ENCODE data around the gene SYT7. TPM values are rescaled to one million over a fixed set of nuclear protein-coding genes. Genes with fewer than 3 reads are reported as not detected.

Gene SYT7
- total RNA-seq, 1 donor from 2014 or later, result 4.1 TPM

DNA sequence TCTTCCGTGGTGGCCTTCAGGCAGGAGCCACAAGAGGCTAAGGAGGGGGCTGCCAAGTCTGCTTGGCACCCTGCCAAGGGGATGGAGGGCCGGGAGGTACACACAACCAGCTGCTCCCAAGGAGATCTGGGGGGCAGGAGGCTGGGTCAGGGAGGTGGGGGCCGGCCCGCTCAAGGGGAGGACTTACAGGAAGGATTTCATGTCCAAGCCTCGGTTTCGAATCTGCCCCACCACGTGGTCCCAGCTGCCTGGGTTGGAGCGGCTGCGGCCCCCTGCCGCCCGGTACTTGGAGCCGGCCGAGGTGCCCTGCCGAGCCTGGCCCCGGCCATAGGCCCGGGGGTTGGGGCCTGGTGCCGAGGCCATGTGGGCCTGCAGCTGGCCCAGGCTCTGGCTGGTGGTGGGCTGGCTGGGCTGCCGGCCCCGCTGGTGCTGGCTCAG lies 38.8 kb downstream of the SYT7 start:
- Mint-ChIP-seq H3K36me3 (ENCODE audit: low read depth) (no peaks in the 10 kb centered on the region), H3K4me1 (peaks cover 16% of the 10 kb centered on the region), H3K27me3 (ENCODE audit: low read depth) (peaks cover 14% of the 10 kb centered on the region), H3K27ac (ENCODE audit: unreplicated experiment) (peak overlapping the region; percentile 75), H3K4me3 (no peak overlapping the region), H3K9me3 (no peaks in the 10 kb centered on the region)
- DNase-seq (ENCODE audit: low read depth, low spot score), result no peak
- TF ChIP-seq, protein P1, sequence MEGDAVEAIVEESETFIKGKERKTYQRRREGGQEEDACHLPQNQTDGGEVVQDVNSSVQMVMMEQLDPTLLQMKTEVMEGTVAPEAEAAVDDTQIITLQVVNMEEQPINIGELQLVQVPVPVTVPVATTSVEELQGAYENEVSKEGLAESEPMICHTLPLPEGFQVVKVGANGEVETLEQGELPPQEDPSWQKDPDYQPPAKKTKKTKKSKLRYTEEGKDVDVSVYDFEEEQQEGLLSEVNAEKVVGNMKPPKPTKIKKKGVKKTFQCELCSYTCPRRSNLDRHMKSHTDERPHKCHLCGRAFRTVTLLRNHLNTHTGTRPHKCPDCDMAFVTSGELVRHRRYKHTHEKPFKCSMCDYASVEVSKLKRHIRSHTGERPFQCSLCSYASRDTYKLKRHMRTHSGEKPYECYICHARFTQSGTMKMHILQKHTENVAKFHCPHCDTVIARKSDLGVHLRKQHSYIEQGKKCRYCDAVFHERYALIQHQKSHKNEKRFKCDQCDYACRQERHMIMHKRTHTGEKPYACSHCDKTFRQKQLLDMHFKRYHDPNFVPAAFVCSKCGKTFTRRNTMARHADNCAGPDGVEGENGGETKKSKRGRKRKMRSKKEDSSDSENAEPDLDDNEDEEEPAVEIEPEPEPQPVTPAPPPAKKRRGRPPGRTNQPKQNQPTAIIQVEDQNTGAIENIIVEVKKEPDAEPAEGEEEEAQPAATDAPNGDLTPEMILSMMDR (conservative IDR thresholded peaks at IDR 0.05), result no peak

- no peaks in the 10 kb centered on the region for H3K9me3 Mint-ChIP-seq
- H3K27ac Mint-ChIP-seq (ENCODE audit: unreplicated experiment), result no peak overlapping the region
- no peak overlapping the region for H3K4me3 Mint-ChIP-seq
- peaks cover 16% of the 10 kb centered on the region for H3K4me1 Mint-ChIP-seq
- H3K27me3 Mint-ChIP-seq (ENCODE audit: low read depth), result peaks cover 14% of the 10 kb centered on the region
- H3K36me3 Mint-ChIP-seq (ENCODE audit: low read depth), result no peaks in the 10 kb centered on the region
- TF ChIP-seq, protein P1 (conservative IDR thresholded peaks at IDR 0.05), result no peak
- no peak for DNase-seq (ENCODE audit: low read depth, low spot score)
Observed at GRCh38 chr11:61541598-61541997, 39.3 kb downstream of the SYT7 start.

- no peak overlapping the region for H3K27ac Mint-ChIP-seq (ENCODE audit: unreplicated experiment)
- no peak overlapping the region for H3K4me3 Mint-ChIP-seq
- no peak for DNase-seq (ENCODE audit: low read depth, low spot score)
- no peaks in the 10 kb centered on the region for H3K36me3 Mint-ChIP-seq (ENCODE audit: low read depth)
- H3K9me3 Mint-ChIP-seq, result no peaks in the 10 kb centered on the region
- TF ChIP-seq, protein P1 (conservative IDR thresholded peaks at IDR 0.05), result no peak
- H3K4me1 Mint-ChIP-seq, result peaks cover 11% of the 10 kb centered on the region
- peaks cover 14% of the 10 kb centered on the region for H3K27me3 Mint-ChIP-seq (ENCODE audit: low read depth)
Observed at GRCh38 chr11:61540528-61540927, 40.3 kb downstream of the SYT7 start.

- H3K36me3 Mint-ChIP-seq (ENCODE audit: low read depth), result no peaks in the 10 kb centered on the region
- H3K27me3 Mint-ChIP-seq (ENCODE audit: low read depth), result peaks cover 14% of the 10 kb centered on the region
- no peaks in the 10 kb centered on the region for H3K9me3 Mint-ChIP-seq
- TF ChIP-seq, protein P1 (conservative IDR thresholded peaks at IDR 0.05), result no peak
- H3K4me3 Mint-ChIP-seq, result no peak overlapping the region
- H3K27ac Mint-ChIP-seq (ENCODE audit: unreplicated experiment), result peak overlapping the region; percentile 50
- no peak for DNase-seq (ENCODE audit: low read depth, low spot score)
- peaks cover 10% of the 10 kb centered on the region for H3K4me1 Mint-ChIP-seq
Observed at GRCh38 chr11:61539831-61540357, 41.0 kb downstream of the SYT7 start.

DNA sequence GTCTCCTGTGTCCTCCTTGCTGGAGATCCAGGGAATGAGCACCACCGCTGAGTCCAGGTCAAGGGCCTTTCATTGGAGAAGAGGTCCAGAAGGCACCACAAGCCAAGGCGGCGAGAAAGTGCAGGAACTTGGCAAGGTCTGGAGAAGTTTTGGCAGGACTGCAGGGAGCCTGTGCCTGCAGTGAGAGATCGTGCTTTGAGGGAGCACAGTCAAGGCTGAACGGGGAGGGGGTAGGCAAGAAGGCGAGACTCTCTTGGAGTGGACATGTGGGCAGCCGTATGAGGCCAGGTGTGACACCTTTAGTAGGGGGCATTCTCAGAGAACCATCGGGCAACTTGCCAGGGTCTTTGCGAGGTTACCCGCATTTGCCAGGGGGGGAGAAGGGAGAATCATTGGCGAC lies 41.9 kb downstream of the SYT7 start:
- no peak for DNase-seq (ENCODE audit: low read depth, low spot score)
- Mint-ChIP-seq H3K4me1 (peaks cover 11% of the 10 kb centered on the region), H3K9me3 (no peaks in the 10 kb centered on the region), H3K4me3 (no peak overlapping the region), H3K36me3 (ENCODE audit: low read depth) (no peaks in the 10 kb centered on the region), H3K27me3 (ENCODE audit: low read depth) (peaks cover 14% of the 10 kb centered on the region), H3K27ac (ENCODE audit: unreplicated experiment) (no peak overlapping the region)
- TF ChIP-seq, protein P1 (conservative IDR thresholded peaks at IDR 0.05), result no peak
